CD8-positive, alpha-beta memory T cell (primary cell): ENCODE data around the gene TMEM234. TPM values are rescaled to one million over a fixed set of nuclear protein-coding genes. Genes with fewer than 3 reads are reported as not detected.

Experiments
- CTCF ChIA-PET: fragments of 350-600 bp; sonication (Branson Sonifier 250); formaldehyde crosslinking; loops from one replicate; lab custom pipeline; 2021; ENCODE audit warnings: antibody characterized with exemption; lab: Charles Lee
- POLR2A ChIA-PET: fragments of 350-600 bp; sonication (Branson Sonifier 250); formaldehyde crosslinking; loops from one replicate; lab custom pipeline; 2021; ENCODE audit warnings: antibody characterized with exemption; lab: Charles Lee
- DNase-seq, 5 donors: peaks; one replicate each; pipeline versions ENCODE4 v3.0.0 to v3.0.0-alpha.2; 2020 to 2022; ENCODE audit warnings: mixed read lengths in 1 of 5
- H3K27ac ChIP-seq: one replicate; pipeline ENCODE4 v1.7.0; 2013; ENCODE audit warnings: low read depth, mild to moderate bottlenecking, low read length, moderate library complexity
- H3K27me3 ChIP-seq: 2 replicates; pipeline ENCODE4 v1.7.0; 2013; ENCODE audit warnings: low read length, mild to moderate bottlenecking; ENCODE audit not compliant: insufficient read depth, poor library complexity, severe bottlenecking
- H3K36me3 ChIP-seq: 2 replicates; pipeline ENCODE4 v1.7.0; 2013; ENCODE audit warnings: mild to moderate bottlenecking, low read length, moderate library complexity; ENCODE audit not compliant: insufficient read depth
- H3K4me1 ChIP-seq: 2 replicates; pipeline ENCODE4 v1.7.0; 2013; ENCODE audit warnings: mild to moderate bottlenecking, low read length, moderate library complexity; ENCODE audit not compliant: insufficient read depth
- H3K4me3 ChIP-seq: 2 replicates; pipeline ENCODE4 v1.7.0; 2013; ENCODE audit warnings: mild to moderate bottlenecking, low read length
- H3K9me3 ChIP-seq: 2 replicates; pipeline ENCODE4 v1.7.0; 2013; ENCODE audit warnings: mild to moderate bottlenecking, low read length
- H3K27ac Mint-ChIP-seq, 8 donors: one replicate each; pipeline ENCODE4 v1.8.0; 2020 to 2021; ENCODE audit warnings: mixed read lengths in 8 of 8, mild to moderate bottlenecking in 6 of 8, inconsistent platforms in 3 of 8, moderate library complexity in 3 of 8
- H3K27me3 Mint-ChIP-seq, 2 donors: one replicate each; pipeline ENCODE4 v1.8.0; 2020 to 2021; ENCODE audit warnings: mixed read lengths in 2 of 2, mild to moderate bottlenecking in 1 of 2, moderate library complexity in 1 of 2
- H3K36me3 Mint-ChIP-seq, 3 donors: one replicate each; pipeline ENCODE4 v1.8.0; 2020 to 2021; ENCODE audit warnings: mixed read lengths in 3 of 3, inconsistent platforms in 1 of 3, mild to moderate bottlenecking in 1 of 3
- H3K4me1 Mint-ChIP-seq, 3 donors: one replicate each; pipeline ENCODE4 v1.8.0; 2020 to 2021; ENCODE audit warnings: mixed read lengths in 3 of 3, inconsistent platforms in 1 of 3, mild to moderate bottlenecking in 1 of 3
- H3K4me3 Mint-ChIP-seq, 7 donors: one replicate each; pipeline ENCODE4 v1.8.0; 2020 to 2021; ENCODE audit warnings: mixed read lengths in 7 of 7, mild to moderate bottlenecking in 6 of 7, moderate library complexity in 4 of 7, inconsistent platforms in 2 of 7
- H3K9me3 Mint-ChIP-seq, 5 donors: one replicate each; pipeline ENCODE4 v1.8.0; 2020 to 2022; ENCODE audit warnings: mixed read lengths in 5 of 5, mild to moderate bottlenecking in 3 of 5, moderate library complexity in 2 of 5, inconsistent platforms in 1 of 5
- polyA plus RNA-seq: library from polyadenylated mRNA; unstranded; fragments of 300-500 nt; fragmentation: Illumina TruSeq; gene quantifications from one replicate; pipeline ENCODE4 v1.2.3, GENCODE V29; 2021
- total RNA-seq, 2 experiments: library from RNA; stranded (reverse); gene quantifications; one replicate each; pipeline ENCODE4 v1.2.3, GENCODE V29; 2021

TMEM234 gene
- total and polyA plus RNA-seq, 3 experiments from 2014 or later = 6.5 to 12.2 (median 10.9) TPM

GRCh38 chr1:32205401-32206370, 16.5 kb downstream of the TMEM234 start, which contains the start of gene IQCC:
IQCC (plus strand) TSS chr1:32205671; CDS start chr1:32205682, 11 bp downstream.
- H3K27ac Mint-ChIP-seq = peak within 1 kb of the TSS; percentile 65 to 98 (median 91)
- ChIA-PET CTCF (interaction anchor here (0.9 to 2.1 kb wide), 8 partner anchors 10 to 130 kb away, joined by 3 to 6 read pairs (median 3); partner anchors contain the start of gene MARCKSL1), POLR2A (interaction anchor here (0.5 to 1.7 kb wide), 6 partner anchors 9 to 189 kb away, joined by 3 to 9 read pairs (median 4); partner anchors contain the start of gene BSDC1)
- H3K4me1 Mint-ChIP-seq = peaks cover 20 to 45% (median 31%) of the 10 kb centered on the region in 3 donors
- H3K4me3 Mint-ChIP-seq = peak within 1 kb of the TSS; percentile 86 to 96 (median 87)
- Histone ChIP-seq H3K4me1 (peaks cover 29% of the 10 kb centered on the region), H3K27me3 (no peaks in the 10 kb centered on the region), H3K4me3 (peak within 1 kb of the TSS; percentile 86), H3K9me3 (no peaks in the 10 kb centered on the region), H3K27ac (peak within 1 kb of the TSS; percentile 76), H3K36me3 (no peaks in the 10 kb centered on the region)
- no peaks in the 10 kb centered on the region for H3K9me3 Mint-ChIP-seq
- peak; percentile 81 to 91 (median 84) for DNase-seq
- H3K27me3 Mint-ChIP-seq = no peaks in the 10 kb centered on the region
- peaks cover 0 to 6% (median 0%) of the 10 kb centered on the region in 3 donors for H3K36me3 Mint-ChIP-seq

GRCh38 chr1:32204943-32205361, 17.2 kb downstream of the TMEM234 start:
- Mint-ChIP-seq H3K36me3 (peaks cover 0 to 8% (median 0%) of the 10 kb centered on the region in 3 donors), H3K4me3 (peak overlapping the region; percentile 86 to 96 (median 87)), H3K9me3 (no peaks in the 10 kb centered on the region), H3K4me1 (peaks cover 26 to 50% (median 37%) of the 10 kb centered on the region in 3 donors), H3K27me3 (peaks cover 0 to 2% of the 10 kb centered on the region in 2 donors), H3K27ac (peak overlapping the region; percentile 26 to 98 (median 91))
- ChIA-PET CTCF (interaction anchor here (1.0 to 1.9 kb wide), 3 partner anchors 12 to 43 kb away, joined by 3 to 6 read pairs (median 3); no protein-coding TSS in a partner anchor), POLR2A (interaction anchor here (1.6 to 1.7 kb wide), 2 partner anchors 25 to 189 kb away, joined by 4 to 9 read pairs; partner anchors contain the start of gene BSDC1)
- DNase-seq = no peak
- Histone ChIP-seq H3K36me3 (no peaks in the 10 kb centered on the region), H3K4me1 (peaks cover 33% of the 10 kb centered on the region), H3K27me3 (no peaks in the 10 kb centered on the region), H3K4me3 (peak overlapping the region; percentile 86), H3K27ac (peak overlapping the region; percentile 76), H3K9me3 (no peaks in the 10 kb centered on the region)

GRCh38 chr1:32201011-32201855, 20.9 kb downstream of the TMEM234 start:
- peaks cover 43 to 77% (median 53%) of the 10 kb centered on the region in 3 donors for H3K4me1 Mint-ChIP-seq
- peak overlapping the region; percentile 81 for H3K27ac ChIP-seq
- ChIA-PET POLR2A (interaction anchor here (1.0 to 2.4 kb wide), 8 partner anchors 10 to 193 kb away, joined by 3 to 12 read pairs (median 4); partner anchors contain the start of genes BSDC1, KPNA6, MARCKSL1 and TXLNA), CTCF (interaction anchor here (0.5 to 4.0 kb wide), 5 partner anchors 9 to 200 kb away, joined by 3 to 11 read pairs (median 5); no protein-coding TSS in a partner anchor)
- DNase-seq = peak; percentile 71 to 86 (median 77)
- peak overlapping the region; percentile 96 for H3K4me3 ChIP-seq
- peaks cover 0 to 2% of the 10 kb centered on the region in 2 donors for H3K27me3 Mint-ChIP-seq
- peak overlapping the region; percentile 86 to 99 (median 96) for H3K27ac Mint-ChIP-seq
- peak overlapping the region; percentile 83 to 98 (median 92) for H3K4me3 Mint-ChIP-seq
- H3K9me3 Mint-ChIP-seq = no peaks in the 10 kb centered on the region
- peaks cover 0 to 23% (median 2%) of the 10 kb centered on the region in 3 donors for H3K36me3 Mint-ChIP-seq
- peaks cover 47% of the 10 kb centered on the region for H3K4me1 ChIP-seq
- no peaks in the 10 kb centered on the region for H3K9me3 ChIP-seq
- H3K27me3 ChIP-seq = no peaks in the 10 kb centered on the region
- H3K36me3 ChIP-seq = no peaks in the 10 kb centered on the region

- ChIA-PET CTCF (interaction anchor here (0.6 to 4.0 kb wide), 7 partner anchors 8 to 201 kb away, joined by 3 to 11 read pairs (median 4); no protein-coding TSS in a partner anchor), POLR2A (interaction anchor here (1.0 to 2.4 kb wide), 8 partner anchors 11 to 262 kb away, joined by 3 to 12 read pairs (median 4); partner anchors contain the start of genes BSDC1, KPNA6, MARCKSL1 and PTP4A2)
- no peaks in the 10 kb centered on the region for H3K9me3 ChIP-seq
- H3K4me1 ChIP-seq = peaks cover 49% of the 10 kb centered on the region
- H3K27ac ChIP-seq = peak within 1 kb of the TSS; percentile 81
- no peaks in the 10 kb centered on the region for H3K27me3 ChIP-seq
- Mint-ChIP-seq H3K27ac (peak within 1 kb of the TSS; percentile 86 to 99 (median 96)), H3K36me3 (peaks cover 0 to 29% (median 2%) of the 10 kb centered on the region in 3 donors), H3K9me3 (no peaks in the 10 kb centered on the region), H3K4me1 (peaks cover 48 to 79% (median 54%) of the 10 kb centered on the region in 3 donors), H3K4me3 (peak within 1 kb of the TSS; percentile 83 to 98 (median 92)), H3K27me3 (peaks cover 0 to 2% of the 10 kb centered on the region in 2 donors)
- peaks cover under 1% of the 10 kb centered on the region for H3K36me3 ChIP-seq
- H3K4me3 ChIP-seq = peak within 1 kb of the TSS; percentile 96
- DNase-seq = peak; percentile 39 to 75 (median 56)
Measured at GRCh38 chr1:32200226-32201010, 21.7 kb downstream of the TMEM234 start, which contains the start of gene CCDC28B. CCDC28B (plus strand) TSS chr1:32200595; CDS start chr1:32201936, 1,341 bp downstream.

- H3K4me3 ChIP-seq = peak overlapping the region; percentile 96
- peaks cover 0 to 2% of the 10 kb centered on the region in 2 donors for H3K27me3 Mint-ChIP-seq
- H3K27ac ChIP-seq = peak overlapping the region; percentile 81
- no peak for DNase-seq
- POLR2A ChIA-PET = interaction anchor here (0.7 to 2.4 kb wide), 3 partner anchors 20 to 262 kb away, joined by 3 to 12 read pairs (median 4); partner anchors contain the start of genes PTP4A2 and TXLNA
- H3K4me1 ChIP-seq = peaks cover 50% of the 10 kb centered on the region
- peak overlapping the region in 6 of 7 donors; percentile 83 to 98 (median 92) for H3K4me3 Mint-ChIP-seq
- no peaks in the 10 kb centered on the region for H3K9me3 Mint-ChIP-seq
- H3K27ac Mint-ChIP-seq = peak overlapping the region; percentile 68 to 99 (median 94)
- peaks cover 53 to 80% (median 57%) of the 10 kb centered on the region in 3 donors for H3K4me1 Mint-ChIP-seq
- no peaks in the 10 kb centered on the region for H3K9me3 ChIP-seq
- peaks cover 7% of the 10 kb centered on the region for H3K36me3 ChIP-seq
- no peaks in the 10 kb centered on the region for H3K27me3 ChIP-seq
- CTCF ChIA-PET = interaction anchor here (1.9 to 4.0 kb wide), 2 partner anchors 16 kb away, joined by 9 to 11 read pairs; no protein-coding TSS in a partner anchor
- peaks cover 0 to 37% (median 2%) of the 10 kb centered on the region in 3 donors for H3K36me3 Mint-ChIP-seq
Measured at GRCh38 chr1:32199717-32200072, 22.5 kb downstream of the TMEM234 start.

- peaks cover 0 to 2% of the 10 kb centered on the region in 2 donors for H3K27me3 Mint-ChIP-seq
- Histone ChIP-seq H3K27ac (no peak overlapping the region), H3K9me3 (no peaks in the 10 kb centered on the region), H3K27me3 (no peaks in the 10 kb centered on the region), H3K36me3 (peaks cover 12% of the 10 kb centered on the region), H3K4me1 (peaks cover 51% of the 10 kb centered on the region), H3K4me3 (no peak overlapping the region)
- ChIA-PET CTCF (interaction anchor here (1.9 to 4.0 kb wide), 2 partner anchors 15 to 49 kb away, joined by 6 to 11 read pairs; no protein-coding TSS in a partner anchor), POLR2A (interaction anchor here (0.7 kb wide), 1 partner anchor 126 kb away, joined by 4 read pairs; no protein-coding TSS in a partner anchor)
- H3K36me3 Mint-ChIP-seq = peaks cover 2 to 42% (median 3%) of the 10 kb centered on the region in 3 donors
- no peaks in the 10 kb centered on the region for H3K9me3 Mint-ChIP-seq
- H3K27ac Mint-ChIP-seq = peak overlapping the region in 4 of 8 donors; percentile 54 to 79 (median 67)
- H3K4me1 Mint-ChIP-seq = peaks cover 58 to 80% (median 59%) of the 10 kb centered on the region in 3 donors
- H3K4me3 Mint-ChIP-seq = peak overlapping the region in 4 of 7 donors; percentile 10 to 98 (median 44)
- DNase-seq = no peak
Measured at GRCh38 chr1:32199043-32199716, 23.0 kb downstream of the TMEM234 start.
